A673 (cell line): Measurements from ENCODE around the gene KIF4A.
A peak's percentile ranks its signal among the peaks of the same experiment; 100 is the strongest.

Source experiments
- CTCF ChIP-seq: fragments of 300-800, 200-600 bp; sonication (generic); conservative IDR thresholded peaks from 2 replicates; pipeline ENCODE4 v1.5.1; 2017; ENCODE audit warnings: low read depth, mild to moderate bottlenecking, antibody characterized with exemption, low read length, moderate library complexity, mixed read lengths
- EZH2 ChIP-seq: fragments of 200-600 bp; sonication (generic); IDR thresholded peaks from 2 replicates; pipeline ENCODE4 v1.6.1; 2017; ENCODE audit warnings: borderline replicate concordance, low read depth, mild to moderate bottlenecking, mixed read lengths, antibody characterized with exemption, low read length; ENCODE audit not compliant: poor library complexity, severe bottlenecking

- 0 out of 2 replicates have a peak, but pooled peaks have one; percentile 22 for TF ChIP-seq CTCF
- no peak for TF ChIP-seq EZH2
These were observed 42.7 kb downstream of the KIF4A start for GRCh38 chrX:70332600-70332999.
